NCI-H2107 treated with DMSO at 0.1 percent for 48 hours (cell line): Measurements from ENCODE around the gene LIPC.
A peak's percentile ranks its signal among the peaks of the same experiment; 100 is the strongest.

Source experiments
- DNase-seq: peaks from one replicate; lab custom pipeline; 2025; ENCODE audit not compliant: unreplicated experiment; lab: John Stamatoyannopoulos, UW

Gene LIPC

GRCh38 chr15:58453931-58454793 is 22.4 kb downstream of the LIPC start:
- no peak for DNase-seq

DNA sequence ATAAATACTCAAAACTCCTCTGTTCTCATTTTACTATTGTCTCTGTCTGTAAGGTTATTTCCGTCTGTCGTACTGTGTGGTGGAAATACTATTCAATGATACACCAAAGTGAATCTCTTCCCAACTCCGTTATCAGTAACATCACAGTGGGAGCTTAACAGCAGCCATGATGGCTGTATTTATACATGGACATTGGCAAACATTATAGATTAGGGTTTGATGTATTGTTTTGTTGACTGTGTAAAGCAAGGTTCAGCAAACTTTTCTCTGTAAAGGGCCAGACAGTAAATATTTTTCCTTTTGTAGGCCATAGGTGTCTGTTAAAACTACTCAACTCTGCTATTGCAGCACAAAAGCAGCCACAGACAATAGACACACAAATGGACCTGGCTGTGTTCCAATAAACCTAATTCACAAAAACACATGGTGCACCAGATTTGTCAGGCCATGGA is 23.2 kb downstream of the LIPC start:
- DNase-seq = peak; percentile 29

GRCh38 chr15:58457466-58457965 is 25.7 kb downstream of the LIPC start:
- no peak for DNase-seq

DNA sequence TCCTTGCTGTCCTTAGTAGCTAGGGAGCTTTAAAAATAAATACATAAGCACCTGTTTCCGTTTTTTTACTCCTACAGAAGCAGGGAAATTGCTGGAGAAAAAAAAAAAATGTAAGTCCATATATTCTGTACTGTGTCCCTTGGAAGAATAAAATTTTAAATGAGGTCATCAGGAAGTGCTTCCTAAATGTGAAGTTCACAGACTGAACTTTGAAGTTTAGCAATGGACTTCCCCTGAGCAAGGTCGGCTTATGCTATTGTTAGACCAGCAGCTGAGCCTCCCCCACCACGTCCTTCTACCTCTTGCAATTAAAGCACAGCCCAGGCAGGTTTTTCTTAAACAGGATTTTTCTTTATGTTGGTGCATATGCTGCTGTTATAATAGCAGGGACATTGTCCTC is 26.3 kb downstream of the LIPC start:
- no peak for DNase-seq

DNA sequence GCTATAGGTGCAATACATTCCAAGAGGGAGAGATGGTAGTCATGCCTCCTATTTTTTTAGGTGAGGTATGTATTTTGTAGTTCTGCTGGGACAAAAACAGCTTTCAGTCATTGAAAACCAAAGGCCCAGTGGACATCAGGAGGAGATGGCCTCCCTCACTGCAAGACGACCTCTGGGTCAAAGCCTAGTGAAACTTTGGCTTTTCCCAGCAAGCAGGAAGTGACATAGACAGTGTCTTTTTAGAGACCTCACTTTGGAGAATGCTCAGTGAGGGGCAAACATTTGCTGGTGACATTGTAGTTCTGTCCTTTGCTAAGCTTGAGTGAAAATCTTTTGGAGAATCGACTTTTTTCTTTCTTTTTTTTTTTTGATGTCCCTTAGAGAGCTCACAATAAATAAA is 27.3 kb downstream of the LIPC start:
- no peak for DNase-seq

DNA sequence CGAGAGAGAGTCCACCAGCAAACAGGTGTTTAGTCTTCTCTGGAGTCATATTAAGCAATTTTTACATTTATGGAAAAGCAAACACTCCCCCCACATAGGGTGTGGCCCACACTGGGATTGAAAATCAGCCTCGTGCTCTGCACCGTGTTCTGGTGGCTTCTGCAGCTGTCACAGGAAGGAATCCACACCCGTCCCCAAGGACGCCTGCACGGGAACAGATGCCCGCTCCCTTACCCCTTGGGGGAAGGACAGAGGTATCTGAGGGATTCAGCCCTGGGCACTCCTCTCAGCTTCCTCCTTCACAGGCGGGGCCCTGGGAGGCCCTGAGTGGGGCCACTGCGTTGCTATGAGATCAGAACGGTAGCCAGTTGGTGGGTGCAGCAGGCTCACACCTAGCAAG is 27.8 kb downstream of the LIPC start:
- DNase-seq = no peak

DNA sequence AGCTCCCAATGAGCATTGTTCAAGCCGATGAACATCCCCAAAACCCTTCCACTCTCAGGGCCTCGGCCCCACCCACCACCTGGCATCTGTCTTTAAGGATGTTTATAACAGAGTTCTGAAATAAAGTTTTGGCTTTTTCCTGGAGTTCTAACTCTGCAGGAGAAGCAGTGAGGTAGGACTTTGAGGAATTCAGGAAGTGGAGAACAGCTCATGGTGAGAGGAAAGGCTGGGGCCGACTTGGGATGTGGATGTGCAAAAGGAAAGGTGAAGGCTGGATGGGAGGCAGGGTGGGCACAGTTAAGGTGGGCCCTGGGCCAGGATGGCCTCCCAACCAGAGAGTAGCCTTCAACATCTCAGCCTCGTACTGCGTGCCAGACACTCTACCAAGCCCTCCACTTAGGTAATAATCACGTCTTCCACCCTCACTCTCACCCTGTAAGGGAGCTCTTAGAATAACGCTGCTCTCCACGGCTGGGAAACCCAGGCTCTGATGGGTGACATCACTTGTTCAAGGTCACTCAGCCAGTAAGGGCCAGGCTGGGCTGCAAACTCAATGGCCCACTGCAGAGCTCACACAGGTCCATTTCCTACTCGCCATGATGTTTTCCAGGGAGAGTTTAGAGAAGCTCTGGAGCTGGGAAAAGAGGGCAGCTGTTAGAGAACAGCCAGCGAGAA is 28.5 kb downstream of the LIPC start:
- DNase-seq = no peak

GRCh38 chr15:58460872-58461271 is 29.1 kb downstream of the LIPC start:
- no peak for DNase-seq

DNA sequence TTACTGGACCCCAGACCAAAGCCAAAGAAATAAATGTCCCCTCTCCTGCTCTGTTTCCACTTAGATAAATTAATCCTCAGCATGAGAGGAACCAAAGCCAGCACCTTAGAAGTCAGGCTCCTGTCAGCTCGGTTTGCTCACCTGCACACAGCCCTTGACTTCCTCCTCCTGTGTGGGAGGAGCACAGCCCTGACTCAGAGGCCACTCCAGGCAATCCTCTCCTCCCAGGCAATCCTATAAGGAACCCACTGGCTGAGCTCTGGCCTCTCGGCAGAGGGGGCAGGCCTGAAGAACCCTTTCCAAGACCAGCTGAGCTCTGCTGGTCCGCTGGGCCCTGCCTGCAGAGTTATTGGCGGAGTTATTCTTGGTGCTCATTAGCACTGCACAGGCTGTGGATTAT is 30.8 kb downstream of the LIPC start:
- peak; percentile 58 for DNase-seq

DNA sequence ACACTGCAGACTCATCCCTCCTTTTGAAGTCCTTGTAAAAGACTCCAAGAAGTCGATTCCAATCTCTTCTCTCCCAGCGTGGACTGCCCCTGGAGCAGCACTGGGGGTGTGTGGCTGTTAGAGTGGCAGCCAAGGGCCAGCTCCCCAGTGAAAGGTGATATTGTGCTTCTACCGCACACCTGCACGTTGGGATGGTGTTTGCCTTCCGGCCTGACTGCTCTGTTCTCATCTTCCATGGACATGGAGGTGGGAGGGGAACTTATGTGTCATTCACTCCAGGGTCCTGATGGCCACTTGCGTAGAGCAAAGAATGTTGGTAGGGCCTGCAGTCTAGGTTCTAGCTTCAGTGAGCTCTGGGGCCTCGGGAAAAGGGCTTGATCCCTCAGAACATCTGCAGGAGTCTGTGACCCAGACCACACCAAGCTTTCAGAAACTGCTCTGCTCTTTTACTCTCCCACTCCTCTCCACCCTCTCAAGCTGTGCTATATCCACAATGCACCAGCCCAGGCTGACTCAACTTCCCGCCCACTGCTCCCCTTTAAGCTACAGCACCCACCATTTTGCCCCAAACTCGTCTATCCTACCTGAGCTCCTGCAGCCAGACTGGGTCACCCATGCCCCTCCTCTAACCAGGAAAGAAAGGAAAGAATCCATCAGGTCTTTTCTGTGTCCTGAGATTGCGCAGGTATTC is 31.3 kb downstream of the LIPC start:
- DNase-seq = peak; percentile 45

GRCh38 chr15:58463815-58464650 is 32.2 kb downstream of the LIPC start:
- DNase-seq = peak; percentile 94

- no peak for DNase-seq
Observed at GRCh38 chr15:58465070-58465469, 33.3 kb downstream of the LIPC start.

- no peak for DNase-seq
Observed at GRCh38 chr15:58465866-58466517, 34.2 kb downstream of the LIPC start.

DNA sequence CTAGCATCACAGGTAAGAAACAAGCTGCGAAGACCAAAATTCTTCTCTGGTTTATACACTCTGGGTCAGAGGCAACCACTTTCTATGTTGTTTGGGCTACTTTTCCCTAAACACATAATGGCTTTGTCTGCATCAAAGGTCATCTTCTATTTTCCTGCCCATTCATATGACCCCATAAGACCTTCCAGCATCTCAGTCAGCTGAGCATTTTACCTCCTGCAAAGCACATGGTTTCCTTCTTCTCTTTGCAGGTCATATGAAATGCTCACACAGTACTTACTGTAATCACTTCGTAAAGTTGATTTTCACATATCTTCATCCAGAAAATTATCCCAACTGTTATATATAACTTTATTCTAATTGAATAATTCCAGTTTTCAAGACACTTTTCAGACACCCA is 34.8 kb downstream of the LIPC start:
- DNase-seq = no peak

DNA sequence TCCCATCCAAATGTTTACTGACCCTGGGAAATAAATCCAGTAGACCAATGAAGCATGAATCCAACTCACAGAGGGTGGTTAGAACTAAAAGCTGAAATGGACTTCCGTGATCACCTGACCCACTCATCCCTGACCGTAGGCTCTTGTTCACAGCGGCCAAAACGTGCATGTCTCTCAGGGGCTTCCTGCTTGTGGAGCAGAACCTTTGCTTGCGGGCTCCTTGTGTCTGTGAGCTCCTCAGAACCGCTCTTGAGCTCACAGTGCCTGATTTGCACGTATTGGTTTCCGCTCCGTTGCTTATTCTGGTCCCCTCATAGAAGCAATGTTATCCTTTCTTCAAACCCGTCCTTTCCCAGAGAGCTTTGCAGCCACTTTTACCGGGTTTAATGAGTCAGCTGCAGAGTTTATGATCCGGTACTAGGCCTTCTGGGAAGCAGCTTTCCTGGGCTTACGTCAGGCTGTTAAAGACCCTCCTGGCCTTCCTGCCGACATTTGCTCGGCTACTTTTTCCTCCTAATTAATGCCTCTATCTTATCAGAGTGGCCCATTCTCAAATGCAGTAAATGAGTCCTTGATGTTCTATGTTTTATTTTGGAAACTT is 35.4 kb downstream of the LIPC start:
- DNase-seq = peak; percentile 92

DNA sequence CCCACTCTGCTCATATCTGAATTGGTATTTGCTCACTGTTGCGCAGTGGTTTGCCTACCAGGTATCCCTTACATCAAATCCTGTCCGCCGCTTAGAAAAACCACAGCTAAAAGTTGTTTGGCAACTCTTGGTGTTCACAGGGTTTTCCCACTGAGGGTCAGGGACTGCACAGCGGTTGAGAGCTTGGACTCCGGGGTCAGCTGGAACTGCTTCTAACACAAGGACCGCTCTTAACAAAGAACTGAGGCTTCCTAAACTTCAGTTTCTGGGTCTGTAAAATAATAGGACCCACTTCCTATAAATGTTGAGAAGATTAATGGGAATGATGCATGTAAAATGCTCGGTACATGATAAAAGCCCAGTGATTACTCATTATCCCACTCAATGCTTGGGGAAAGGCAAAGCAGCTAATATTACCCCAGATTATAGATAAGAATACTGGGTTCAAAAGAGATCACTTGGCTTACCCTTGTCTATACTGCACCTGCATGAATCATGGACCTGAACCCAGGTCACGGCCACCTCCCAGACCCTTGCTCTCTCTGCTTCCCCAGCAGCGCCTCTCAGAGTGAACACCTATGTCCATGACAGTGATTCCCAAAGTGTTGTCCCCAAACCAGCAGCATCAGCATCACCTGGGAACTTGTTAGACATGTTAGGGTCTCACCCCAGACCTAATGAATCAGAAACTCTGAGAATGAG is 36.1 kb downstream of the LIPC start:
- DNase-seq = peak; percentile 92

DNA sequence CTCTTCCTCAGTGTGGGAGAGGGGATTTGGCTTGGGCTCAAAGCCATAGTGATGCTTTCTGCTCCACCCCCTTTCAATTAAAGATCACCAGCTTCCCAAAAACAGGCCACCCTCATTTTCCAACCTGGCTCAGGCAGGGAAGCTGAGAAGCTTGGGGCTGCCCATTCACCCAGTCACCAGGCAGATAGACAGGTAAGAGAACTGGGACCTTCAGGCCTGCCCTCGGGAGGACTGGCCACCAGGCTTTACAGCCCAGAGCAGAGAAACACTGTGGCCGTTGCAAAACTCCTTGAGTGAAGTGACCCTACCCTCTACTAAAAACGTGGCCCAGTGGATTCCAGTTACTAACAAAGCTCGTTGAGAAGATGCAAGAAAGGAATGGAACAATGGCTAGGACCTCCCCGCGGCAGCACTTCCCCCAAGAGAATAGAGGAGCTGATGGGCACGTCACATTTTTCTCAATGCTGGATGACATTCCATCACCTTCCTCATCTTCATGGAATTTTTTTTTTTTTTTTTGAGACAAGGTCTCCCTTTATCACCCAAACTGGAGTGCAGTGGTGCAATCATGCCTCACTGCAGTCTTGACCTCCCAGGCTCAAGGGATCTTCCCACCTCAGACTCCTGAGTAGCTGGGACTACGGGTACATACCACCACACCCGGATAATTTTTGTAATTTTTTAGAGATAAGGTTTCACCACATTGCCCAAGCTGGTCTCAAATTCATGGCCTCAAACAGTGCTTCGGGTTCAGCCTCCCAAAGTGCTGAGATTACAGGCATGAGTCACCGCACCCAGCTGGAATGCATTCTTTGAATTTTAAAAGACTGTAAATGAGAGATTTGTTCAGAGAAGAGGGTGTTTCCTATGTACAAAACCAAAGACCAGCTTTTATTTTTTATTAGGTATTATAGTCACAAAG is 37.9 kb downstream of the LIPC start:
- no peak for DNase-seq

- DNase-seq = no peak
Observed at GRCh38 chr15:58471348-58471747, 39.6 kb downstream of the LIPC start.
